ENCODE measurements around the gene C1QTNF4. TPM values are rescaled to one million over a fixed set of nuclear protein-coding genes. Genes with fewer than 3 reads are reported as not detected.
A peak's percentile ranks its signal among the peaks of the same experiment; 100 is the strongest.

C1QTNF4 gene
- total and polyA plus RNA-seq, 10 of the 15 experiments (the other 5 are each of a cell fraction or from before 2014, with no cell fraction given): 0.06 TPM; not detected in 9

- TF ChIP-seq ZBTB11 (CRISPR knock-in tag; IDR thresholded peaks at IDR 0.05) (peak; percentile 99), PKNOX1 (IDR thresholded peaks at IDR 0.05) (peak; percentile 93), RELA (IDR thresholded peaks at IDR 0.05; ENCODE audit: borderline replicate concordance, partially characterized antibody) (peak; percentile 90), HDAC6 (IDR thresholded peaks at IDR 0.05; ENCODE audit: unreplicated experiment) (no peak), BCL11A (IDR thresholded peaks at IDR 0.05; ENCODE audit: low read depth, low read length) (no peak), STAT3 (IDR thresholded peaks at IDR 0.05; ENCODE audit: low read depth, low read length) (no peak), RAD51 (IDR thresholded peaks at IDR 0.05) (no peak), IKZF1 (conservative IDR thresholded peaks at IDR 0.05) (peak; percentile 95), IKZF2 (IDR thresholded peaks at IDR 0.05) (peak; percentile 43 to 53; a peak in 2 of 4 replicates), PBX3 (IDR thresholded peaks at IDR 0.05; ENCODE audit: insufficient replicate concordance, low read depth, low read length) (peak; percentile 54), TCF3 (IDR thresholded peaks at IDR 0.05; ENCODE audit: borderline replicate concordance, insufficient read depth, low read depth, low read length) (peak; percentile 62; the same call in 1 of the 2 replicates), CBFB (IDR thresholded peaks at IDR 0.05; ENCODE audit: low read depth) (peak; percentile 78; the same call in 1 of the 2 replicates), ASH2L (IDR thresholded peaks at IDR 0.05; ENCODE audit: borderline replicate concordance, low read depth) (no peak), BHLHE40 (IDR thresholded peaks at IDR 0.05; ENCODE audit: borderline replicate concordance in 1 of 2, low read depth in 2 of 2, low read length in 1 of 2) (peak in 1 of 2 experiments; percentile 51; a peak in 3 of 4 replicates)
- TF ChIP-seq, protein P1, sequence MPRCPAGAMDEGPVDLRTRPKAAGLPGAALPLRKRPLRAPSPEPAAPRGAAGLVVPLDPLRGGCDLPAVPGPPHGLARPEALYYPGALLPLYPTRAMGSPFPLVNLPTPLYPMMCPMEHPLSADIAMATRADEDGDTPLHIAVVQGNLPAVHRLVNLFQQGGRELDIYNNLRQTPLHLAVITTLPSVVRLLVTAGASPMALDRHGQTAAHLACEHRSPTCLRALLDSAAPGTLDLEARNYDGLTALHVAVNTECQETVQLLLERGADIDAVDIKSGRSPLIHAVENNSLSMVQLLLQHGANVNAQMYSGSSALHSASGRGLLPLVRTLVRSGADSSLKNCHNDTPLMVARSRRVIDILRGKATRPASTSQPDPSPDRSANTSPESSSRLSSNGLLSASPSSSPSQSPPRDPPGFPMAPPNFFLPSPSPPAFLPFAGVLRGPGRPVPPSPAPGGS (IDR thresholded peaks at IDR 0.05; ENCODE audit: borderline replicate concordance, insufficient read depth, low read depth, low read length, poor library complexity, severe bottlenecking): peak; percentile 84
- TF ChIP-seq, protein P2, sequence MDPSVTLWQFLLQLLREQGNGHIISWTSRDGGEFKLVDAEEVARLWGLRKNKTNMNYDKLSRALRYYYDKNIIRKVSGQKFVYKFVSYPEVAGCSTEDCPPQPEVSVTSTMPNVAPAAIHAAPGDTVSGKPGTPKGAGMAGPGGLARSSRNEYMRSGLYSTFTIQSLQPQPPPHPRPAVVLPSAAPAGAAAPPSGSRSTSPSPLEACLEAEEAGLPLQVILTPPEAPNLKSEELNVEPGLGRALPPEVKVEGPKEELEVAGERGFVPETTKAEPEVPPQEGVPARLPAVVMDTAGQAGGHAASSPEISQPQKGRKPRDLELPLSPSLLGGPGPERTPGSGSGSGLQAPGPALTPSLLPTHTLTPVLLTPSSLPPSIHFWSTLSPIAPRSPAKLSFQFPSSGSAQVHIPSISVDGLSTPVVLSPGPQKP (IDR thresholded peaks at IDR 0.05; ENCODE audit: low read depth, low read length): peak; percentile 98
Observed at GRCh38 chr11:47578524-47579494, 15.4 kb downstream of the C1QTNF4 start, which contains the start of the genes KBTBD4 and NDUFS3 (continued).
